GM18517 (cell line): ENCODE results near the gene OXLD1.
A peak's percentile ranks its signal among the peaks of the same experiment; 100 is the strongest.

ENCODE experiments used
- ATAC-seq: cut with Tn5 transposase; IDR thresholded peaks from one replicate; pipeline ENCODE4 v1.9.1; 2021; ENCODE audit warnings: mild to moderate bottlenecking, moderate library complexity; ENCODE audit not compliant: unreplicated experiment

Gene OXLD1

DNA sequence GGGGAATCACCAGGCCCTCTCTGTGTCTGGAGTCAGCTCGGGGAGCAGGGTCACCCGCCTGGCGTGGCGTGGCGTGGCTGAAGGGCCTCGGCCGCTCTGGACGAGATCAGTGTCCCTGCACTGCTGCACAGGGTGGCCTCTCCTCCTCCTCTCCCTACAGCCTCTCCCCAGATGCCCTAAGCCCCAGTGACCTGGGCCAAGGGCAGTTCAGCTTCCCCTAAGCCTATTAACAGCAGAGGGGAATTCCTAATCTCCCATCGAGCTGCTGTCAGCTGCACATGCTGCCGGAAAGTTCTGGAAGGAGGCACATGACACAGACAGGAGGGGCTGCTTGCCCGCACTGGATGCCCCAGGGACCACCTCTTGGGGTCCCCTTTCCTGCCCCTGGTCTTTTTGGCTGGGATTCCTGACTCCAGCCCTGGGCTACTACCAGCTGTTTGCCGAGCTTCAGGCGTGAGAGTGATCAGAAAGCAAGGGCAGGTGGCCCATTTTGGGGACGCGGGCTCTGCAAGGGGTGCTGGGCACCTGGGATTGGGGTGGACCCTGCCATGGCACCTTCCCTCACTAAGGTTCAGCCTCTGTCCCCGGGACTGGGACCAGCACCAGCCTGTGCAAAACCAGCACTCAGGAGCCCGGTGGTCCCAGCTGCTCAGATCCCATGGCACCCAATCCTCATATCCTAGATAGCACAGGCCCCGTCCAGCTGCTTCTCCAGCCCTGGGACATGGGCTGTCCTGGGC, 10.9 kb downstream of the OXLD1 start:
- ATAC-seq: no peak

DNA sequence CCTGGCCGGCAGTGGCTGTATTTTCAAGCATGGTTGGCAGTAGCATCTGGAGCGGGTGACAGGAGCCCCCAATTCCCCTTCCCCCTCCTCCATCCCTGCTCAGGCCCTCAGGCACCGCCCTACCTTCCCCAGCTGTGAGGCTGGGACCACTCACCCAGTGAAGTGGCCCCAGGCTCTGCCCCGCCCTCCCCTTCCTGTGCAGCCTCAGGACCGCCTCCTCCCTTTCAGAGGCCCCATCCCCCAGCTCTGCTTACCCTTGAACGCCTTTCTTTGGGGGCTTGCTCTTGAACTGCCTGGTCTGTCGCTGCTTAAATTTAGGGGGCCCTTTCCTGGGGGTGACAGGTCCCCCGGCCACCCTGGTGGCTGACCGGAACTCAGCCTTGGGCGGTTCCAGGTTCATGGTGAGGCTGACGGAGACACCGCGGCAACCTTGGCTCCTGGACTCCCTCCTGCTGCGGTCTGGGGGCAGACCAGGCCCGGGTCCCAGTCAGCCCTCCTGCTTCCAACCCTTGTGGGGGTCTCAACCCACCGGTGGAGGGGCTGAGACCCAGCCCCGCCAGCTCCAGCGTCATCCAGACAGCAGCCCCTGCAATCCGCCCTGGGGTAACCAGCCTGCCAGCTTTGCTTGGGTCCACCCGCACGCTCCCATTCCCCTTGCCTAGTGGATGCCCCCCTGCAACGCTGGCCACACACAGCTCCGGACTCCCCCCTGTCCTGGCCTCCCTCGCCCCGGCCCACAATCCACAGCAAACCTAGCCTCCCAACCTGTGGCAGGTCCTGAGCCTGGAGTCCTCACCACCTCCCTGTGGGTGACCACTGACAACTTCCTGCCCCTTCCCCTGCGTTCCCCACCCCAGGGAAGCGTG, 13.3 kb downstream of the OXLD1 start:
- ATAC-seq: no peak

DNA sequence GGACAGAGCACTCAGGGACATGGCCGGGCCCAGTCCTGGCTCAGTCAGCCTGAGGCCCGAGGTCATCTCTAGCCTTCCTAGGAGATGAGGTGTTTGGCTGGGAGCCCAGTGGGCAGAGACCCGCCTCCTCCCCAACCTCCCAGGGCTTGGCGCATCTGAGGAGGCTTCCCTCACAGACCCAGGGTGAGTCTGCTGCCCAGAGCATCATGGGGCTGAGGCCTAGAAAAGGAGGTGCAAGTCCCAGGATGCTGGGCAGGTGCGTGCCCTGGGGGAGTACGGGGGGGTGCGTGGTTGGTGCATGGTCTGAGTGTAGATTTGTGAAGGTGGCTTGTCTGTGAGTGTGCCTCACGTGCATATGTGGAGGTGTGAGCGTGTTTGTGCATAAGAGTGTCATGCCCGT, 14.7 kb downstream of the OXLD1 start:
- no peak for ATAC-seq

DNA sequence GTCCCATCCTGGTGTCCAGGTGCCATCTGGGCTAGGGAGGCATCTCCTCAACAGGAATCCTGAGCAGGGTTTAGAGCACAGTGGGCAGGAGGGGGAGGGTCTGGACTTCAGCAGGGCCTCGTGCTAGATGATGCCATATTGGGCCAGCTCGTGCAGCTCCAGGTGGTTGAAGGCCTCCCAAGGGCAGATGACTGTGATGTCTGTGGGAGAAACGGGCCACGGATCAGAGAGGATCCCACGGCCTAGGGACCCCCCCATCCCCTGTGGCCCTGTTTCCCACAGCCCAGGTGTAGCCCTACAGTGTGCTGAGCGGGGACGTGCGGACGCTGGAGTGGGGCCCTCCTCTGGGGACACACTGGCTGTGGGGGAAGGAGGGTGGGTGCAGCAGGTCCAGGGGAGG, 15.5 kb downstream of the OXLD1 start:
- no peak for ATAC-seq

DNA sequence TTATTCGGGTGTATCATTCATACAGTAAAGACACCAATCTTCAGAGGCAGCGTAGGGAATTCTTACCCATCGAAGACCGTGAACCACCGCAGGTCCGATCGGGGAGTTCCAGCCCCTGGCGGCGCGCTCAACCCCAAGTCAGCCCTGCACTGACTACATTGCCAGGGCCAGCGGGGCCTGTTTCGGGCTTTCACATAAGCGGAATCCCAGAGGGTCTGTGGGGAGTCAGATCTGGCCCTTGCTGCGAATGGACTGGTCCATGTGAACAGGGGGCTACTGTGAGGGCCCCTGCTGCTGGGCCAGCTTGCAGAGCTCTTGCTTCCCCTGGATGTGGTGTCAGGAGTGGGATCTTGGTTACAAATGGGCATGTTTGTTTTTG, 17.7 kb downstream of the OXLD1 start:
- ATAC-seq: no peak

DNA sequence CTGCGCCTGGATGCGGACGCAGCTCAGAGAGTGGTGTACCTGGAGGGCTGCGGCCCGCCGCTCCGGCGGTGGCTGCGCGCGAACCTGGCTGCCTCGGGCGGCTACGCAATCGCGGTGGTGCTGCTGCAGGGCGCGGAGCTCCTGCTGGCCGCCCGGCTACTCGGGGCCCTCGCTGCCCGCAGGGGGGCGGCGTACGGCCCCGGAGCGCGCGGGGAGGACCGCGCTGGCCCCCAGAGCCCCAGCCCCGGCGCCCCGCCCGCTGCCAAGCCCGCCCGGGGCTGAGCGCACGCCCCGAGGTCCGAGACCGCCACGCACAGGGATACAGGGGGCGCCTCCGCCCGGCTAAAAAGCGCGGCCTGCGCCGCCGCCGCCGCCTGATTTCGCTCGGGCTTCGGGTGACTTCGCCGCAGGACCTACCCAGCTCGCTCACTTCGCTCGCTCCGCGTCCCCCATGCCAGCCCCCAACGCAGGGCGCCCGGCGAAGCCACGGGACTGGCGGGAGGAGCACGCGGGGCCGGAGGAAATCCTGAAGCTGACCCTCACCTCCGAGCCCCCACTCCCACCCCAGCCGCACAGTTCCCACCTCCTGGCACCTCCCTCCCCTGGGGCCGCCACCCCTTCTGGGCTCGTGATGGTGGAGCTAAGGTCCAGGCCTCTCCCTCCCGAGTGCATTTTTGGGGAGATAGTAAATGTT, 18.2 kb downstream of the OXLD1 start:
- ATAC-seq: no peak

DNA sequence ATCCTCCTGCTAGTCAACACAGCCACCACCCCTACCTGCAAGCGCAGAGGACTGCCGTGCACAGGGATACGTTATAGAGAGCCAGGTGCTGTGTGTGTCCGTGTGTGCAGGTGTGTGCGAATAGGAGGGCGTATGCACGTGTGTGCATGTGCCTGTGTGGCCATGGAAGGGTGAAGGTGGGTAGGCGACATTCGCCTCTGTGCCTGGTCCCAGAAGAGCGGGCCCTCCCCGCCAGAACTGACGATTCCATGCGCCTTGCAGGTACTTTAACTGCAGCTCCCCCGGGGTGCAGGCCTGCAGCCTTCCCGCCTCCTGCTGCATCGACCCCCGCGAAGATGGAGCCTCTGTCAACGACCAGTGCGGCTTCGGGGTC, 18.8 kb downstream of the OXLD1 start:
- no peak for ATAC-seq

DNA sequence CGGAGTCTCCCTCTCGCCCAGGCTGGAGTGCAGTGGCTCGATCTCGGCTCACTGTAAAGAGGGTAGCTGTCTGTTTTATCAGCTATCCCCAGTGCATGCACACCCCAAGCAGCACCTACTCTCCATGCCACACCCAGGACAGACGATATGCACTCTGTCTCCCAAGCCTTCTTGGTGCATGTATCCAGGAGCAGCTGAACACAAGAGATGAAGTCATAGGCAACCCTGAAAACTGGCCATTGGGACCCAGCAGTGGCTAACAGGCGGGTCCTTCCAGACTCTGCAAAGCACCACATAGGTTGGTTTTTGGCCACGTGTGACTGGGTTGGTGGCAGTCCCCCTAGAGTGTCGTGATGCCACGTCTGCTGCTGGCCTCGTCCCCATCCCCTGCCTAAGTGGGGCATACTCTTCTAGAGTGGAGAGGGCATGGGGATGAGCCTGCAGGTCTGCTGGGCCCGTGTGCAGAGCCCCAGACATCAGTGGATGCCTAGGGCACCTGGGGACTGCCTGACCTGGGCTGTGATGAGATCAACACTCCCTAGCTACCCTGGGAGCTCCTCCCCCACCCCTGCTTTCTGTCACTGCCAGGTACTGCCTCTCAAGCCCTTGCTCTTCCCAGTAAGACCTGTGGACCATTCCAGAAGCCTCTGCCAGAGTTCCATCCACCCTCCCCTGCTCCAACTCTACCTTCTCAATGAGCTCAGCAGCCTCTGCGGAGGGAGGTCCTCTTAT, 19.4 kb downstream of the OXLD1 start:
- no peak for ATAC-seq

DNA sequence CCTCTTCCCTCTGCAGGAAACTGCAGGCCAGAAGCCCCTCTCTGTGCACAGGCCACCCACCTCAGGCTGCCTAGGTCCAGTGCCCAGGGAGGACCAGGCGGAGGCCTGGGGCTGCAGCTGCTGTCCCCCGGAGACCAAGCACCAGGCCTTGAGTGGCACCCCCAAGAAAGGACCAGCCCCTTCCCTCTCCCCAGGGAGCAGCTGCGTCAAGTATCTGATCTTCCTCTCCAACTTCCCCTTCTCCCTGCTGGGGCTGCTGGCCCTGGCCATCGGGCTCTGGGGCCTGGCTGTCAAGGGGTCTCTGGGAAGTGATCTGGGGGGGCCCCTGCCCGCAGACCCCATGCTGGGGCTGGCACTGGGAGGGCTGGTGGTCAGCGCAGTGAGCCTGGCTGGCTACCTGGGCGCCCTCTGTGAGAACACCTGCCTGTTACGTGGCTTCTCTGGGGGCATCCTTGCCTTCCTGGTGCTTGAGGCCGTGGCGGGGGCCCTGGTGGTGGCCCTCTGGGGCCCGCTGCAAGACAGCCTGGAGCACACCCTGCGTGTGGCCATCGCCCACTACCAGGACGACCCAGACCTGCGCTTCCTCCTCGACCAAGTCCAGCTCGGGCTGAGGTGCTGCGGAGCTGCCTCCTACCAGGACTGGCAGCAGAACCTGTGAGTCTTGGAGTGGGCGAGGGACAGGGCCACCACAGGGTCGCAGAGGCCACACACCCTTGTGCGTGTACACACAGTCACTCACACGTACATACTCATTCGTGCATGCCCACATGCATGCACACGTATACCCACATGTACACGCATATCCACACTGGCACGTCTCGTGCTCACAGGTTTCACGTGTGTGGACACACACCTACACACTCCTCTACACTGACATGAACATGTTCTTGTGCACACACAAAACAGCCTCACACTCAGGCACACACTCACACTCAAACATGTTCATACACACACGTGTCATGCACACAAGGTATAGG, 21.1 kb downstream of the OXLD1 start:
- ATAC-seq: no peak

DNA sequence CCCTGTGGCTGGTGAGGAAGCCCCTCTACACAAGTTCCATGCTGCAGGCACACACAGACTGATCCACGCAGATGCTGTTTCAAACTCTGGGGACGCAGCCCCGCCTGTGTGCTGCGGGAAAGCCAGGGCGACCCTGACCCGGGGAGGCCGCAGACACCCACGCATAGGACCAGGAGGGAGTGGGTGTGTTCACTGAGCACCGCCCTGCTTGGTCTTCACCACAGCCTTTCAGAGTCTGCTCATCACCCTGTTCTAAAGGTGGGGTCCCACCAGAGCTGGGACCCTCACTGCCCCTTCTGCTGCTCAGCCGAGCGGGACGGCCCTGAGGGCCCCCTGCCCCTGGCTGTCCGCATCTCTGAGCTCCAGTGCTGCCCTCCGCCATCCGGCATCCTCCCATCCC, 21.9 kb downstream of the OXLD1 start:
- ATAC-seq: no peak

DNA sequence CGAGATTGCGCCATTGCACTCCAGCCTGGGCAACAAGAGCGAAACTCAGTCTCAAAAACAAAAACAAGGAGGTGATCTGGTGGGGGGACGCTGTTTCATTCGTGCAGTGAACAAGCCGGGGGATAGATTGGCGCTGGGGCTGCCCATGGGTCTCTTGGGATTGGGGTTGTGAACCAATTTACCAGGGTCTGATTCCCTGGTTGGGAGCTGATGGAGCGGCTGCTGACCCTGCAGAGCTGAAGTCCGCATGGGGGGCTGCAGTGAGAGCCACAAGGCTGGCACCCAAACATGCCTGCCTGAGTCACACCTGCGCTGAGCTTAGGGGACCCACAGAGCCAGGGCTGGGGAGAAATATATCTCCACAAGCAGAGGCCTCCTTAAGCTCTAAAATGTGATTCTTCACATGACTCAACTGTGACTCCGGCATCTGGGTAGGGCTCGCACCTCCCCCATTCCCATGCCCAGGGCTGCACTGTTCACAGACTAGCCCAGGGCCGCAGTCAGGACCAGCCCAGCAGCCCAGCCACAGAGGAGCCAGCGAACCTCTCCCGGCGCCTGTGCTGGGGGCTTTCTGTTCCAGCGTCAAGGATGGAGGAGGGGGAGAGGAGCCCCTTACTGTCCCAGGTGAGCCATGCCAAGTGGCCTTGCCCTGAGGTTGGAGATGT, 24.4 kb downstream of the OXLD1 start:
- no peak for ATAC-seq

DNA sequence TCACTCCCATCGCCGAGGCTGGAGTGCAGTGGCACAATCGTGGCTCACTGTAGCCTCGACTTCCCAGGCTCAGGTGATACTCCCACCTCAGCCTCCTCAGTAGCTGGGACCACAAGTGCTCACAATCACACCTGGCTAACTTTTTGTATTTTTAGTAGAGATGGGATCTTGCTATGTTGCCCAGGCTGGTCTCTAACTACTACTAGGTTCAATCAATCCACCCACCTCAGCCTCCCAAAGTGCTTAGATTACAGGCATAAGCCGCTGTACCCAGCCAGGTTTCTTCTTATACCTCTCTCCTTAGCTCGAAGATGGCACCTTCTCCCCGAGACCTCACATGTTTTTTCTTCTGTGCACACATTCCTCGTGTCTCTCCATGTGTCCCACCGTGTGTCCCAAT, 26.4 kb downstream of the OXLD1 start:
- no peak for ATAC-seq

DNA sequence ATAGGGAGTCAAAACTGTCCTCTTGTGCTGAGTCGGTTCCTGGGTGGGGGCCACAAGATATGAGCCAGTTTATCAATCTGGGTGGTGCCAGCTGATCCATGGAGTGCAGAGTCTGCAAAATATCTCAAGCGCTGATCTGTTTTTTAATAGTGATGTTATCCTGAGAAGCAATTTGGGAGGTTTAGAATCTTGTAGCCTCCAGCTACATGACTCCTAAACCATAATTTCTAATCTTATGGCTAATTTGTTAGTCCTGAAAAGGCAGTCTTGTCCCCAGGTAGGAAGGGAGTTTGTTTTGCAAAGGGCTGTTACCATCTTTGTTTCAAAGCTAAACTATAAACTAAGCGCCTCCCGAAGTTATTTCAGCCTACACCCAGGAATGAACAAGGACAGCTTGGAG, 27.7 kb downstream of the OXLD1 start:
- ATAC-seq: no peak

DNA sequence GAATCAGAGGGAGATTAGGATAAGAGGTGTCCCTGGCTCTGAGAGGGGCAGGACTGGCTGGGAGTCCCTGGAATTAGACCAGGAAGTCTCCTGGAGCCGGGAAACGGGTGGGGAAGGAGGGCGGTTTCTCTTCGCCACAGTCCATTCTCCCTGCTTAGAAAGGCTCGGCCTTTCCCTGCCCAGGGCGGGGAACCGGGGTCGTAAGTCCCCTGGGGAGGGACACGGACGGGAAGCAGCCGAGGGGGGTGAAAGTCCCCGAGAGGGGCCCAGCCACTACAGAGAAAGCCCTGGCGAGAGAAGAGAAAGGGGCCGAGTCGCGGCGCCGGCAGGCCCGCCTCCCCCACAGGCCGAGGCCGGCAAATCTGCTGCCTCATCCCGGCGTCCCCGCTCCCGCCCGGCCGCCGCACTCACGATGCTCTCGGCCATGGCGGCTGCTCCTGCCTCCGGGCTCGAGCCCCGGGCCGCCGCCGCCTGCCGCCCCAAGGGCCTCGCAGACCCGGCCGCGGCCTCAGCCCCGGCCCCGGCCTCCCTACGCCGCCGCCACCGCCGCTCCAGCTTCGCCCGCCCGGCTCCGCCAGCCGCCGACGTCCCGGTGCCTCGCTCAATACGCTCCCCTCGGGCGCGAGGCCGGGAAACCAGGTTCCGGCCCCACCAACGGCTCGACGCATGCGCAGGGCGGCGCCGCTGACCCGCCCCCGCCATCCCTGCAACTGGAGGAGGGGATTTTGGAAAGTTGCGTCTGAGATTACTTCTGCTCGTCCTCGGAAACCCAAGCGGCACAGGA, 29.7 kb downstream of the OXLD1 start, which contains the start of the genes NPLOC4 and TSPAN10:
NPLOC4 (minus strand) TSS at position 608 of the 784 bp plus-strand sequence; CDS start at position 426, 182 bp downstream.
TSPAN10 (plus strand) TSS at position 692 of the 784 bp plus-strand sequence. CDS start 5,217 bp downstream, outside the sequence.
- peak; percentile 75 for ATAC-seq

DNA sequence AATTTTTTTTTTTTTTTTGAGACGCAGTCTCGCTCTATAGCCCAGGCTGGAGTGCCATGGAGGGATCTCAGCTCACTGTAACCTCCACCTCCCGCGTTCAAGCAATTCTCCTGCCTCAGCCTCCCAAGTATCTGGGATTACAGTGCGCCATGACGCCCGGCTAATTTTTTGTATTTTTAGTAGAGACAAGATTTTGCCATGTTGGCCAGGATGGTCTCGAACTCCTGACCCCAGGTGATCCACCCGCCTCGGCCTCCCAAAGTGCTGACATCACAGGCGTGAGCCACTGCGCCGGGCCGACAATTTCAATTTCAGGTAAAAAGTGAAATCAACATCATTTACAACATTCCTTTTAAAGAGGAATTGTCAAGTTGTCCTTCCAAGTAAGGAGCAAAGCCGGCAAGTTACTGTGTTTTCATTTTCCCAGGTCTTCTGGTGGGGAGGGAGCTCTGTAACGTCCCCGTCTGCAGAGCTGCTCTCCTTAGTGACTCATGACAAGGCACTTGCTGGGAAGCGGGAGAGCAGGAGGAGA, 30.4 kb downstream of the OXLD1 start:
- no peak for ATAC-seq

DNA sequence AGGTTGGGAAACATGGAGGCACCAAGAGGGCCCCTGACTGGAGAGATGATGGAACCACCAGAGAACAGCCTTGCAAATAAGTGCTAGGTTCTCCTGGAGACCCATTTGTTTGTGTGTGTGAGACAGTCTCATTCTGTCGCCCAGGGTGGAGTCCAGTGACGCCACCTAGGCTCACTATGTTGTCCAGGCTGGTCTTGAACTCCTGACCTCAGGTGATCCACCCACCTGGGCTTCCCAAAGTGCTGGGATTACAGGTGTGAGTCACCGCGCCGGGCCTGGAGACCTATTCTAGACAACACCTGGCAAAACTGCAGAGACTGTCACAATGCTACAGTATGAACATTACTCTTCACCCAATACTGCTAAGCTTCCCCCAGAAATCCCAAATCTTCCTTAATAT, 31.0 kb downstream of the OXLD1 start:
- ATAC-seq: no peak

DNA sequence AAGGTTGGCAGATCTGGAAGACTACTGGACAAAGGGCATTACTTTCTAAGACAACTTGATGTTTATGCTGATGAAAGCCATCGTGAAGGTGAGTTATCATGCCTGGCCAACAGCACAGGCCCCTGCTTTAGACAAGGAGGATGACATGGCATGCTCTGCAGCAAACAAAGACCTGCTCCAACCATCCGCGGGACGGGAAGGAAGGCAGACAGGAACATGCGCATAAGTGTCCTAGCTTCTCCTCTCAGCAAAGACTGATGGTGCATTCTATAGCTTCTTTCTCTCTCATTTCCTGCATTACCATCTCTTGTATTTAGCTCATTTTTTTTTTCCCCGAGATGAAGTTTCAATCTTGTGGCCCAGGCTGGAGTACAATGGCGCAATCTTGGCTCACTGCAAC, 34.9 kb downstream of the OXLD1 start:
- ATAC-seq: no peak

DNA sequence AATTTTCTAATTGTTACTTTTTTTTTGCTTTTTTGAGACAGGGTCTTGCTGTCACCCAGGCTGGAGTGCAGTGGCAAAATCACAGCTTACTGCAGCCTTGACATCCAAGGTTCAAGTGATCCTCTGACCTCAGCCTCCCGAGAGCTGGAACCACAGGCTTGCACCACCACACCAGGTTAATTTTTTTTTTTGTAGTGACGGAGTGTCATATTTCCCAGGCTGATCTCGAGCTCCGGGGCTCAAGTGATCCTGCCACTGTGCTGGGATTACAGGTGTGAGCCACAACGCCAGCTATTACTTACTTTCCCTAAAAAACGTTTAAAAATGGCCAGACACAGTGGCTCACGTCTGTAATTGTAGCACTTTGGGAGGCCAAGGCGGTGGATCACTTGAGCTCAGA, 36.1 kb downstream of the OXLD1 start:
- no peak for ATAC-seq
